Measurements from ENCODE around the gene UGCG. TPM values are rescaled to one million over a fixed set of nuclear protein-coding genes. Genes with fewer than 3 reads are reported as not detected.

Gene UGCG
- total RNA-seq, 4 donors from 2014 or later: 3.8 to 62.6 (median 29.9) TPM

DNA sequence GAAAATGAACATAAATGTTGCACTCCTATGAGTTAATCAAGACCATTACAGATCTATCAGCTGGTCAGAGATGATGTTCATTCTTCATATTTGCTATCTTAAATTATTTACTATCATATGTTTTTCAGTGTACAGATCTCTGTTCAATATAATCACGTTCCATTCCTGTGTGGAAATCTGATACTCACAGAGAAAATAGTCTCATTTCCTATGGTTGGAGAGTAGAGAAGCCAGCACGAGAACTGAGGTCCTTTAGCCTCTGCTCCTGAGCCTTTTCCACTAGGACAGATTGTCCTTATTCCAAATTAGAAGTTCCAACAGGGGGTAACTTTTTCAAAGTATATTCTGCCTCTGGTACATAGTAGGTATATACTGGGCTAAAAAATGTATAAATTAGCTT, 29.2 kb downstream of the UGCG start:
- DNase-seq: no peak
- in situ Hi-C loops (cut with MboI; ENCODE audit: low pct_ligation_motif_present in 1 of 4, low pct_unique_long_range_greater_than_20kb in 1 of 4, low sequenced_read_pairs in 3 of 4): no loop called here
- peak overlapping the region; percentile 41 to 64 (median 54) for H3K27ac ChIP-seq
- intact Hi-C loops (cut with DNase I; ENCODE audit: low total_unique reads): no loop called here
- peaks cover 0 to 22% (median 2%) of the 10 kb centered on the region in 4 donors for H3K36me3 ChIP-seq
- peaks cover 0 to 21% (median 9%) of the 10 kb centered on the region in 4 donors for H3K4me1 ChIP-seq
- H3K9me3 ChIP-seq: no peaks in the 10 kb centered on the region
- no peaks in the 10 kb centered on the region for H3K27me3 ChIP-seq
- 54 to 55% methylated on average over 2 of the region's 2 CpGs for WGBS, 2 donors (ENCODE audit: low coverage in 1 of 2)
- no peak overlapping the region for H3K4me3 ChIP-seq
- TF ChIP-seq EP300 (IDR thresholded peaks at IDR 0.05; ENCODE audit: low read depth) (no peak), POLR2AphosphoS5 (IDR thresholded peaks at IDR 0.05) (no peak), POLR2A (IDR thresholded peaks at IDR 0.05) (no peak)
- TF ChIP-seq, protein P1, sequence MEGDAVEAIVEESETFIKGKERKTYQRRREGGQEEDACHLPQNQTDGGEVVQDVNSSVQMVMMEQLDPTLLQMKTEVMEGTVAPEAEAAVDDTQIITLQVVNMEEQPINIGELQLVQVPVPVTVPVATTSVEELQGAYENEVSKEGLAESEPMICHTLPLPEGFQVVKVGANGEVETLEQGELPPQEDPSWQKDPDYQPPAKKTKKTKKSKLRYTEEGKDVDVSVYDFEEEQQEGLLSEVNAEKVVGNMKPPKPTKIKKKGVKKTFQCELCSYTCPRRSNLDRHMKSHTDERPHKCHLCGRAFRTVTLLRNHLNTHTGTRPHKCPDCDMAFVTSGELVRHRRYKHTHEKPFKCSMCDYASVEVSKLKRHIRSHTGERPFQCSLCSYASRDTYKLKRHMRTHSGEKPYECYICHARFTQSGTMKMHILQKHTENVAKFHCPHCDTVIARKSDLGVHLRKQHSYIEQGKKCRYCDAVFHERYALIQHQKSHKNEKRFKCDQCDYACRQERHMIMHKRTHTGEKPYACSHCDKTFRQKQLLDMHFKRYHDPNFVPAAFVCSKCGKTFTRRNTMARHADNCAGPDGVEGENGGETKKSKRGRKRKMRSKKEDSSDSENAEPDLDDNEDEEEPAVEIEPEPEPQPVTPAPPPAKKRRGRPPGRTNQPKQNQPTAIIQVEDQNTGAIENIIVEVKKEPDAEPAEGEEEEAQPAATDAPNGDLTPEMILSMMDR (IDR thresholded peaks at IDR 0.05): no peak

DNA sequence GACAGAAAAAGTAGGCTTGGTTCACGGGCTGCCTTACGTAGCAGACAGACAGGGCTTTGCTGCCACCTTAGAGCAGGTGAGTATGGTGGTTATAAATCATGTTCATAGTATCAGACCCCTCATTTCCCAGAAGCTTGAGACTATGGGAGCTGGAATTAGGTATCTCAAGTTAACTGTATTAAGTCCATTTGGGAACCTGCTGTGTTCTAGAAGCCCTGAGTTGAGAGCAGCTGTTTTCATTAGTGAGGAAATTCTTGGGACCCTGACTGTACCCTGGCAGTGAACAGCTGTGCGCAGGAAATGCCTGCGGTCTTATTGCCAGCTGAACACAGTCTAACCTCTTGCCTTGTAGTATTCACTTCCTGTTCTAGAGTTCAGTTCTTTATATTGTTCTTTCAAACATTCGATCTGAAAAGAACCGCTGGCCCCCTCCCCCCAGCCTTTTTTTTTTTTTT, 29.8 kb downstream of the UGCG start:
- no peak overlapping the region for H3K4me3 ChIP-seq
- peak overlapping the region; percentile 45 to 64 (median 58) for H3K27ac ChIP-seq
- H3K4me1 ChIP-seq: peaks cover 0 to 21% (median 9%) of the 10 kb centered on the region in 4 donors
- H3K36me3 ChIP-seq: peaks cover 0 to 27% (median 5%) of the 10 kb centered on the region in 4 donors
- in situ Hi-C loops (cut with MboI; ENCODE audit: low pct_ligation_motif_present in 1 of 4, low pct_unique_long_range_greater_than_20kb in 1 of 4, low sequenced_read_pairs in 3 of 4) (no loop called here), intact Hi-C loops (cut with DNase I; ENCODE audit: low total_unique reads) (no loop called here)
- 61 to 73% methylated on average over 3 to 6 of the region's 6 CpGs for WGBS, 2 donors (ENCODE audit: low coverage in 1 of 2)
- H3K9me3 ChIP-seq: no peaks in the 10 kb centered on the region
- no peaks in the 10 kb centered on the region for H3K27me3 ChIP-seq
- DNase-seq: peak; percentile 64
- TF ChIP-seq POLR2A (IDR thresholded peaks at IDR 0.05) (no peak), EP300 (IDR thresholded peaks at IDR 0.05; ENCODE audit: low read depth) (no peak), POLR2AphosphoS5 (IDR thresholded peaks at IDR 0.05) (peak; percentile 18 to 56 (median 38))

DNA sequence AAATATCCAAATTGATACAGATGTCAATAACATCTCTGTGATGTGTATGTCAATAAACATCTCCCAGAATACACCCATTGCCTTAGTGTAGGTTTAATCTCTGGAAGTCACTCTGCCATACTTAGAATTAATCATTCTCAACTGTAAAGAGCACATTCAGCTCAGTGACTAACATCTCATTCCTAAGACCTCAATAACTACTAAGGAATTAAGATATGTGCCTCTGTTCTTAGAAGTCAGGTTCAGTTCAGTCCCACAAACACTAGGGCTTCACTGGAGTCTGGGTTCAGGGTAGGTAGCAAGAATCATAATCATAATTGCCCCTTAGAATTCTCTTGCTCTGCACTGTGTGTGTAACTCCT, 31.7 kb downstream of the UGCG start:
- no peak for TF ChIP-seq POLR2A (IDR thresholded peaks at IDR 0.05)
- TF ChIP-seq, protein P1 (IDR thresholded peaks at IDR 0.05): no peak
- no peak for TF ChIP-seq POLR2AphosphoS5 (IDR thresholded peaks at IDR 0.05)
- no peak for TF ChIP-seq EP300 (IDR thresholded peaks at IDR 0.05; ENCODE audit: low read depth)
- intact Hi-C loops (cut with DNase I; ENCODE audit: low total_unique reads): no loop called here
- Histone ChIP-seq H3K9me3 (no peaks in the 10 kb centered on the region), H3K27me3 (no peaks in the 10 kb centered on the region), H3K4me1 (peaks cover 0 to 21% (median 7%) of the 10 kb centered on the region in 4 donors), H3K27ac (no peak overlapping the region), H3K4me3 (no peak overlapping the region), H3K36me3 (peaks cover 0 to 45% (median 11%) of the 10 kb centered on the region in 4 donors)
- in situ Hi-C loops (cut with MboI; ENCODE audit: low pct_ligation_motif_present in 1 of 4, low pct_unique_long_range_greater_than_20kb in 1 of 4, low sequenced_read_pairs in 3 of 4): no loop called here
- DNase-seq: no peak

DNA sequence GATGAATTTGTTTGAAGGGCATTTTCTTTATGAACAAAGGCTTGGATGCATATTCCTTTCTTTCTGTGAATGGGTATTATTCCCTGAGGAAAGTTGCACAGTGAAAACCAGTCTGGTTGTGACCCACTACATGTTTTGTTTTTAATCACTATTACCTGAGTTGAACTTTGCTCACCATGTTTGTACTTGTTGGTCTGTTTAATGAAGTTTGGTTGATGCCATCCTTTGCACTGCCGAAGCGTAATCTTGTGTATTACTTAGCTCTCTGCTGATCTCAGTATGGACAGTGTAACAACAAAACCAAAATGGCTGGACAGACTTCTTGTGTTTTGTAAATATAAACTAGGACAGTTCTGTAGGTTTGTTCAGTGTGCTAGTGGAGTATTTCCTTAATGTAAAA, 38.1 kb downstream of the UGCG start:
- in situ Hi-C loops (cut with MboI; ENCODE audit: low pct_ligation_motif_present in 1 of 4, low pct_unique_long_range_greater_than_20kb in 1 of 4, low sequenced_read_pairs in 3 of 4): no loop called here
- Histone ChIP-seq H3K27me3 (no peaks in the 10 kb centered on the region), H3K4me3 (no peak overlapping the region), H3K4me1 (peaks cover 0 to 22% (median 6%) of the 10 kb centered on the region in 4 donors), H3K27ac (no peak overlapping the region), H3K36me3 (peaks cover 0 to 41% (median 12%) of the 10 kb centered on the region in 4 donors), H3K9me3 (no peaks in the 10 kb centered on the region)
- WGBS, 2 donors (ENCODE audit: low coverage in 1 of 2): 98 to 100% methylated on average over 2 of the region's 2 CpGs
- TF ChIP-seq POLR2A (IDR thresholded peaks at IDR 0.05): no peak
- TF ChIP-seq, protein P1 (IDR thresholded peaks at IDR 0.05): no peak
- TF ChIP-seq POLR2AphosphoS5 (IDR thresholded peaks at IDR 0.05): no peak
- TF ChIP-seq EP300 (IDR thresholded peaks at IDR 0.05; ENCODE audit: low read depth): no peak
- intact Hi-C loops (cut with DNase I; ENCODE audit: low total_unique reads): no loop called here
- DNase-seq: no peak

DNA sequence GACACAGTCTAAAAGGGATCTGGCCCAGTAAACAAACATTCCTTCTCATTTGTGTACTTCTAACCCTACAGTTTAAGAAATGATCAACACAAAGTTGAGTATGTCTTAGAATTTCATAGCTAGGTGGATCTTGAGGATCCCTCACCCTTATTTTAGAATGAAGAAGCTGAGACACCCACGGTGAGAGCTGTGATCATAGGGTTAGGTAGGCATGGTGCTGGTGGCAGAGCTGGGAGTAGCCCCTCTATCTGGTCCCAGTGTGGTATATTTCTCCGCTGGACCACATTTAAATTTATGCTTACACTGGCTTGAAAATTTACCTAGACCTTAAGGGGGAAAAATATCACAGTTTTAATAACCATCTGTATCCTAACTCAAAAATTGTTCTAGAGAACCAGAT, 39.8 kb downstream of the UGCG start:
- intact Hi-C loops (cut with DNase I; ENCODE audit: low total_unique reads): no loop called here
- H3K36me3 ChIP-seq: peaks cover 0 to 29% (median 8%) of the 10 kb centered on the region in 4 donors
- no peaks in the 10 kb centered on the region for H3K9me3 ChIP-seq
- no peak overlapping the region for H3K4me3 ChIP-seq
- DNase-seq: no peak
- H3K27ac ChIP-seq: no peak overlapping the region
- H3K27me3 ChIP-seq: no peaks in the 10 kb centered on the region
- 94 to 100% methylated on average over 2 of the region's 2 CpGs for WGBS, 2 donors (ENCODE audit: low coverage in 1 of 2)
- no peak for TF ChIP-seq POLR2AphosphoS5 (IDR thresholded peaks at IDR 0.05)
- no peak for TF ChIP-seq EP300 (IDR thresholded peaks at IDR 0.05; ENCODE audit: low read depth)
- TF ChIP-seq, protein P1 (IDR thresholded peaks at IDR 0.05): no peak
- TF ChIP-seq POLR2A (IDR thresholded peaks at IDR 0.05): no peak
- peaks cover 0 to 22% (median 6%) of the 10 kb centered on the region in 4 donors for H3K4me1 ChIP-seq
- in situ Hi-C loops (cut with MboI; ENCODE audit: low pct_ligation_motif_present in 1 of 4, low pct_unique_long_range_greater_than_20kb in 1 of 4, low sequenced_read_pairs in 3 of 4): no loop called here

Measured in transverse colon (tissue), 4 donors.